T47D (cell line): ENCODE results near the gene MLLT3.

Experiments used
- DNase-seq, 2 experiments: peaks; one replicate each; pipeline versions ENCODE4 v3.0.0 to v3.0.0-alpha.2; 2011 to 2012; ENCODE audit warnings: low read depth in 1 of 2, low spot score in 1 of 2
- JUND ChIP-seq: IDR thresholded peaks from 2 replicates; pipeline ENCODE4 v1.6.1; 2012; ENCODE audit warnings: low read depth
- in situ Hi-C: cut with HindIII; loops from 2 replicates; pipeline ENCODE4 v1.10.0; 2016; ENCODE audit warnings: low sequenced_read_pairs, low pct_unique_long_range_greater_than_20kb

Gene MLLT3

DNA sequence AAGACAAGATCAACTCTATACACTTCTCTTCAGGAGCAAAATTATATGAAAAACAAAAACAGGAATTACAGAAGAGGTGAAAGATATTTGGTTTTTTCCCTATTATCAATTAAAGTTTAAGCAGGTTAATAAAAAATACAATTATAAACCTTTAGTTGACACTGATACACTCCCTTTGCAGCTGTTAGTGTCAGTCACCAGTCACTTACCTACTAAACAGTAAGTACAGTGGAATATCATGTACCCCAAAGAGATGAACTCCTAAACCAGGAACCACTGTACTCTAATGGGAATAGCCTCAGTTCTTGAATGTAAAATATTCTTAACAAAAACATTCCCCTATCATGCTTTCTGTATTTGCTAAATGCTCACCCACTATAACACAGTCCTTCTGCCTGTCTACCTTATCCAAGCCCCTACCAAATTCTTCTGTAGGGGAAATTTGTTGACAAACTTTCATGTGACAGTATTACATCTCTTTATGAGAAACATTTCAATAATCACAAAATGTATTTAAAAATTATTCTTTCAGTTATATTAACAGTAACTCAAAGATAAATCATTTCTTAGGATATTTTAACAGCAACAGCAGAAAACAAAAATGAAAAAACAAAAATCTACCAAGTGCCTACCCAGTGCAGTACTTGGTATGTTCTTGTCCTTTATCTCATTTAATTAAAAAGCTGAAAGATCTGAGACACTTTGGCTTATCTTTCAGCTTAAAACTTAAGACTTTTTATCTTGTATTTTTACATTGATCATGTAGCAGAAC lies 212.8 kb downstream of the MLLT3 start:
- in situ Hi-C loops: no loop called here
- no peak for TF ChIP-seq JUND
- DNase-seq: no peak

DNA sequence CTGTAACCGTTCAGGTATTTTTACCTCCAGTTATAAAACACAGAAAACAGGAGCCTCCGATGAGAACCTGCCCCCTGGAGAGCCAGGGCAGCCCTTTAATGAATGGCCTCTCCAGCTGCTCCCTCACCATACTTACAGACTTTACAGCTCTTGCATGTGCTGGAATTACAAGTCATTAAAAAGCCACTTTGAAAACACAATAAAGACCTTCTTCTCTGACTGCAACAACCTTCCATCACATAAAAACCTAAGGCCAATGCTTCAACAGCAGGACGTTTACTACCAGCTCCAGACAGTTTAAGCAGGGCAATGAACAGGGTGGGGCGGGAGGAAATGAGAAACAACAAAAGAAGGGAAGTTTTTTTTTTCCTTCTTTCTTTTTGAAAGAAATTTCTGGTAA lies 213.8 kb downstream of the MLLT3 start:
- in situ Hi-C loops: no loop called here
- no peak for TF ChIP-seq JUND
- DNase-seq: no peak

DNA sequence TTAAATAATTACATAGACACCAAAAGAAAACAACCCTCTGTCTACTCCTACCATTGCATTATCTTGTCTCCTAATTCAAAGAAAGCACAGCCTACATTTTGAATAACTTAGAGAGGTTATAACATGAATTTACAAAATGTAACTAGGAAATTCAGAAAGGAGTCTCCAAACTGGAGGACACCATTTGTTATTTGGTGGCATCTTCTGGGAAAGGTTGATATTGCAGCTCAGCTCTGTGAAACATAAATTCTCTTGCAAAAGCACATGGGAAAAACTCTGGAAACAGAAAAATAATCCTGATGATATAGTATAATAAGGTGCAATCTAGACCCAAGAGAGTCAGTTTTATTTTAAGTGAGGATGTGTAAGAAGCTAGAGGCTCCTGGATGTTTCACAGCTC lies 215.3 kb downstream of the MLLT3 start:
- TF ChIP-seq JUND: no peak
- DNase-seq: peak in 1 of 2 experiments; percentile 25
- in situ Hi-C loops: no loop called here

DNA sequence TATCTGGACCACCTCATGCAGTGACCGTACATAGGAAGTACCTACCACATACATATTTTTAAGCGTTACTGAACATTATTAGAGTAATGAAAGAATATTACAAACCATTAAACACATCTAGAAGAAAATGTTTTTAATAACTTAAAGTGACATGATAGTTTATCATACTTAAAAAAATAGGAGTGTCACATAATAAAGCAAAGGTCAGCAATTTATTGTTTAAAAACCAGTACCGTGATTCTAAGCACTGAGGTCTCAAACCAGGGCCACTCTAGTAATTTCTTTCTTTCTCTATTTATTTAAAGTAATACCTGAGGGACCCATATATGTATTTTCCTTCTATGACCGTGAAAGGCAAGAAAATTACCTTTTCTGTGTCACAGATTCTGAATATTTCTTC lies 216.0 kb downstream of the MLLT3 start:
- DNase-seq: no peak
- in situ Hi-C loops: no loop called here
- no peak for TF ChIP-seq JUND

DNA sequence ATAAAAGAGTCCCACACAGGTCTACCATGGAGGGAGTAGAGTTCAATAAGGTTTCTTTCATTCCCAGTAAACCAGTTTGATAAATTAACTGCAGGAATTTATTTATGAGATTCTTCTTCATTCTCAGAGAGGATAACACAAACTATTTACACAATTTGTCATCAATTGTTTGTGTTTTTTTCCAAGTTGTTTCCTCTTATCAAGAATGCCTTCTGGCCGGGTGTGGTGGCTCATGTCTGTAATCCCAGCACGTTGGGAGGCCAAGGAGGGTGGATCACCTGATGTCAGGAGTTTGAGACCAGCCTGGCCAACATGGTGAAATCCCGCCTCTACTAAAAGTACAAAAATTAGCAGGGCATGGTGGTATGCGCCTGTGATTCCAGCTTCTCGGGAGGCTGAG lies 216.7 kb downstream of the MLLT3 start:
- in situ Hi-C loops: no loop called here
- TF ChIP-seq JUND: no peak
- DNase-seq: no peak

DNA sequence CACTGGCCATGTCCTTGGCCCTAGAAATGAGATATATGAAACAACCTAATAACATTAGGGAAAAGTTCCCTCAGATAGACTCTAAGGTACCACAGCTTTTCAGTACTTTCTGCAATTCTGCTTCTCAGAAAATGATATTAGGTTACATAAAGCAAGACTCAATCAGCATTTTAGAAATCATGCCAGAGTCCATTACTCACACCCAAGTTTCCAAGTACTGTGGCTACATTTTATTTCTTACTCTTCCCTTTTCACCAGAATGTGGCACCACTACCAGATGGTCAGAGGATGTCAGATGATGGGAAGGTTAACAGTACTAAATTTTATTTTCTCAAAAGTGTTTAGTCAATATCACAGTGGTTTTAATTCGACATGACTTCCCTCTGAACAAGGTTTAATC lies 217.2 kb downstream of the MLLT3 start:
- DNase-seq: no peak
- in situ Hi-C loops: no loop called here
- no peak for TF ChIP-seq JUND

DNA sequence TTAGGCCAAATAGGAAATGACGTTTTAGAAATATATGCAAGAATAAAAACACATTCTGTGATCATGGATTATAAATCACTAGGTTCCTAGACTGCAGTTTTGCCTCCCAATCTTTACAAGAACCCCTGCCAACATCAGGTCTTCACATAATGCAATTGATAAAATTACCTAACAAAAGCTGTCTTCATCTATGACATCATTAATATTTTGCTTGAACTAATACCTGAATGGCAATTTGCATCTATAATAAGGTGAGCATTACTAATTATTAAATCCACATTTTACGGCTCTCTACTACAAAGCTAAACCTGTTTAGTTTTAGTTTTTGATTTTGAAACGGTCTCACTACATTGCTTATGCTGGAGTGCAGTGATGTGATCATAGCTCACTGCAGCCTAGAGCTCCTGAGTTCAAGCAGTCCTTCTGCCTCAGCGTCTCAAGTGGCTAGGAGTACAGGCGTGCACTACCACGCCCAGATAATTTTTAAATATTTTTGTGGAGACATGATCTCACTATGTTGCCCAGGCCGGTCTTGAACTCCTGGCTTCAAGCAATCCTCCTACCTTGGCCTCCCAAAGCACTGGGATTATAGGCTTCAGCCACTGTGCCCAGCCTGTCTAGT lies 218.0 kb downstream of the MLLT3 start:
- DNase-seq: no peak
- TF ChIP-seq JUND: no peak
- in situ Hi-C loops: no loop called here

DNA sequence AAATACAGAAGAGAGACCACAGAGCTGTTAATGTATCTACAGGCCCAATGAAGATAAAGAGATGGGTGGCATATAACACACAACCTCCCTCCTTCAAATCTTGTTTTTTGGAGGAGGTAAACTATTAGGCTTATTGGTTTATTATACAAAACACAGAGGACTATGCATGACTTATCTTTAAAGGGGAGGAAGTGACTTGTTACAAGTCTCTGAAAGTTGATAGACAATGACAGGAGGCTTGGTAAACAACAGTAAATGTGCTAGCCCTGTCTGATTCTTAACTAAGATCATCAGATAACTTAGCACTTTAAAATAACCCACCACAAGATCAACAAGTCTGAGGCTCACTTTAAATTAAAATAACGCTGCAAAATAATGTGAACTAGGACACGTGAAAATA lies 219.0 kb downstream of the MLLT3 start:
- no peak for TF ChIP-seq JUND
- in situ Hi-C loops: no loop called here
- DNase-seq: no peak

DNA sequence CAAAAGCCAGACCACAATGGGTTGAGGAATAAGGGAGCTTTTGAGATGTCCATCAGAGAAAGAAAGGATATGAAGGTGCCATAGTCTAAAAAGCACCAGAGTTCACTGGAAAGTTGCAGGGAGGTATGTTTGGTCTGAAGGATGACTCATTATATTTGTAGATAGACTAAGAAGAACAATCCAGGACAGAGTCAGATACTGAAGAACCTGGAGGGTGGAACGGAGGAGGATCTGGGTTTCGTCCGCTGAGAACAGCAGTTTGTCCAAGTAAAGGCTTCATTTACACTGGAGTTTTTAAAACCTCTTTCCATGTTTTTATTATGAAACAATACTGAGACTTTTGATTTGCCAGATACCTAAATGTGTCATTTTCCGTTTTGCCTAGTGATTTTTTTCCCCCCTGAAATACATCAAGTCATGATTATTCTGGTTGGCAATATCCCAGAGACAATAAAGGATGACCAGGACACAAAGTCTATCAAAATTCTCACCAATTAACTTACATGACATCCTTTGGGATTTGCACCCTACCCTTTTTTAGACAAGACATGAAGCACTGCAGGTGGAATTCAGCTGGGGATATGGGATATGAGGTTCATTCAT lies 219.9 kb downstream of the MLLT3 start:
- TF ChIP-seq JUND: no peak
- in situ Hi-C loops: no loop called here
- DNase-seq: no peak

DNA sequence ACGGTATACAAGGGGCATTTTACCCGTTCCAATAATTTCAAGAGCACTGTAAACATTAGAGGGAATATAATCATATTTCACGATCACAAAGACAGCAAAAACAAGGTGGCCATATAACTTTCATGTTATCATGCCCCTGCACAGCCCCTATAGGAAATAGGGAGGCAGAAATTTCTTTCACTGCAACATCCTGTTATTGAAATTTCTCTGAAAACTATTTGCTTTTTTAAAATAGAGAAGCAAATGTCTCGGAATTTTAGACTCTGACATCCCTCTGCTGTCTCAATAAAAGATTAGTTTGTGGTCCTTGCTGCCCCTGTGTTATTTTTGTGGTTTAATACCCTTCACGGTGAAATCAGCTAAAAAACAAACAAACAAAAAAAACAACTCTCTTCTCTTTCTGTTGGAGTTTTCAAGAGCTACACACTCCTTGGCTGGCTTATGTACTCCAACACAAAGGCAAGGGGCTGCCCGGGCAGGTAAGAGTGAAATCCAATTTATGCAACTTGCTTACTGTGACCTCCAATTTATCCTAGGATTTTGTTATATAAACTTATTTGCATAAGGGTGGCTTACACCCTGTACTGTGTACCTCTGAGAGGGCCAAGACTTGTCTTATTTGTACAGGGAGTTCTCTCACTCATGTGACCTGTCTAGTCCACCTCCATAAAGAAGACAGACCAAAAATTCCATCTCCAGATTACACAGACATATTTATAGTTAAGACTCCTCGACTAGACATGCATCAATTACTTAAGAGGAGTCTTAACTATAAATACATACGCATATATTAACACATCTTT lies 223.6 kb downstream of the MLLT3 start:
- in situ Hi-C loops: no loop called here
- DNase-seq: no peak
- TF ChIP-seq JUND: no peak

DNA sequence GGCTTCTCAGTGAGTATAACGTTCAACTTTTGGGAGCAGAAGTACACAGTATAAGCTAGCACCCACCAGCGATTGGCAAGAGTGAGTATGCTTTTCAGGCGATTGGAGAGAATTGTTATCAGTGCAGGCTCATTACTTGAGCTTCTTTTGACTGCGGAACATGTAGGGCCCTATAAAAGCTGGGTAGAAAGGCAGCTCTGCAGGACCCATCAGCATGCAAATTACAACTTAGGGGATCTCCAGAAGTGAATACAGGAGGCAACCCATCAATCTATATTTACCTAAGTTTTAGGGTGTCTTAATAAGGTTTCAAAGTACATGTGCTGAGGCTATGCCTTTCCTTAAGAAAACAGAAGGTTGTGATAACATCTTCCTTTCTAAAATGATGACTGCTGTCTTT lies 225.0 kb downstream of the MLLT3 start:
- TF ChIP-seq JUND: no peak
- DNase-seq: no peak
- in situ Hi-C loops: no loop called here

DNA sequence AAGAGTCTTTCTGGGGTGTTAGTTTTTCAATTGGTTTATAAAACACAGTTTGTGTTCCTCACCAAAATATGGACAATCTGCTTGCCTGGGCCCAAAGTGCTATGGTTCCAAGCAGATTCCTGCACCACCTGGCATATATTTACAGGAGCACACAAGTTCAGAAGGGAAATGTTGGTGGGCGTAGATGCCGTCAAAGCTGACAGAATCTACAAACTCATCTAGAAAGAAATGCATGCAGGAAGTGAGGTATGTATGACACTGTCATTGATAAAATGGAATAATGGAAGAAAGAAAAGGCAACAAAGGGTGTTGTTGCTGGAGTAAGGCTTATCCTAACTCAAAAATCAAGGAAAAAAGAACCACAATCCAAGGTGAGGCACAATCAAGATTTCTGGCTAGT lies 225.8 kb downstream of the MLLT3 start:
- no peak for TF ChIP-seq JUND
- no peak for DNase-seq
- in situ Hi-C loops: no loop called here

DNA sequence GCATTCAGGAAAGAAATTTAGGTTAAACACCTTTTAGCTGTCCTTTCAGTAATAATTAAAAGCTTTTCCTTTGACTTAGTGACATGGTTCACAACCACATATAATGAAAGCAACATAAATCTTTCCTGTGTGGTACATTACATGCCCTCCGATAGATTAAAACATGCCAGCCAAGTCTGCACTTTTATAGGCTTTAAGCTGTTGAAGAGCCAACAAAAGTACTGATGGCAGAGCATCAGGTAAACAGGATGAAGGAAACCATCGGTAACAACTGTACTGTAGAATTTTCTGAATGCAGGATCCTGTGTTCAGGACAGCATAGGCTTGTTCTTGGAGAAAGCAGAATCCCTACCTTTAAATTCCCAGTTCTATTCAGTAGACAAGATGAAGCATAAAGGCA lies 226.6 kb downstream of the MLLT3 start:
- TF ChIP-seq JUND: no peak
- in situ Hi-C loops: no loop called here
- DNase-seq: no peak
